HG02870 (cell line): ENCODE results near the gene STMN3.

Source experiments
- ATAC-seq: cut with Tn5 transposase; IDR thresholded peaks from one replicate; pipeline ENCODE4 v1.9.1; 2021; ENCODE audit warnings: mild to moderate bottlenecking, moderate library complexity; ENCODE audit not compliant: unreplicated experiment

The STMN3 gene

GRCh38 chr20:63653041-63653973 lies at the start of gene STMN3:
TSS of gene STMN3 (minus strand) at chr20:63653424. CDS start at chr20:63653345, 79 bp downstream.
- ATAC-seq: no peak

- no peak for ATAC-seq
Observed at GRCh38 chr20:63702036-63702665, 48.9 kb upstream of the STMN3 start.

- no peak for ATAC-seq
Observed at GRCh38 chr20:63701329-63702035, 48.3 kb upstream of the STMN3 start.

- ATAC-seq: no peak
Observed at GRCh38 chr20:63701051-63701328, 47.8 kb upstream of the STMN3 start.

GRCh38 chr20:63700199-63701050 lies 47.2 kb upstream of the STMN3 start:
- no peak for ATAC-seq

- ATAC-seq: no peak
Observed at GRCh38 chr20:63699466-63700198, 46.4 kb upstream of the STMN3 start.

- ATAC-seq: no peak
Observed at GRCh38 chr20:63698739-63699465, 45.7 kb upstream of the STMN3 start.

- no peak for ATAC-seq
Observed at GRCh38 chr20:63697868-63698545, 44.8 kb upstream of the STMN3 start.

- ATAC-seq: no peak
Observed at GRCh38 chr20:63697357-63697867, 44.2 kb upstream of the STMN3 start.

GRCh38 chr20:63696628-63697356 lies 43.6 kb upstream of the STMN3 start, which contains the start of gene TNFRSF6B:
TSS of gene TNFRSF6B (plus strand) at chr20:63696652. CDS start at chr20:63696768, 116 bp downstream.
- no peak for ATAC-seq

GRCh38 chr20:63696306-63696627 lies 43.0 kb upstream of the STMN3 start:
- no peak for ATAC-seq

- ATAC-seq: no peak
Observed at GRCh38 chr20:63695424-63696305, 42.4 kb upstream of the STMN3 start.

- no peak for ATAC-seq
Observed at GRCh38 chr20:63694584-63695423, 41.6 kb upstream of the STMN3 start.

- ATAC-seq: no peak
Observed at GRCh38 chr20:63693733-63694583, 40.7 kb upstream of the STMN3 start.

GRCh38 chr20:63693083-63693732 lies 40.0 kb upstream of the STMN3 start:
- no peak for ATAC-seq
